GM23338 (cell line): Measurements from ENCODE around the gene TBC1D2B.
"Not testable (repeated sequence)": the region's sequence is repeated elsewhere in the genome, so short reads cannot be mapped to it uniquely, and the experiment has no call there.

Experiments
- CTCF ChIP-seq, 2 experiments: fragments of 200-600 bp in 1 of 2; sonication (generic) in 1 of 2; conservative IDR thresholded peaks; 2 replicates each; pipeline versions ENCODE4 v1.5.1 to v1.6.1; 2016 to 2017; ENCODE audit warnings: antibody characterized with exemption in 2 of 2, low read depth in 2 of 2, mild to moderate bottlenecking in 2 of 2, moderate library complexity in 1 of 2
- ETS1 ChIP-seq: IDR thresholded peaks from 2 replicates; pipeline ENCODE4 v1.6.1; 2016; ENCODE audit warnings: antibody characterized with exemption

- not testable (repeated sequence) for TF ChIP-seq CTCF (conservative IDR thresholded peaks at IDR 0.05; ENCODE audit: low read depth in 2 of 2); ETS1
Measured at GRCh38 chr15:77980674-77981073, 96.8 kb downstream of the TBC1D2B start.
